Osteocyte (in vitro differentiated cells): ENCODE data around the gene CNOT6. TPM values are rescaled to one million over a fixed set of nuclear protein-coding genes. Genes with fewer than 3 reads are reported as not detected.

Source experiments
- DNase-seq: peaks from one replicate; pipeline ENCODE4 v3.0.0; 2021; ENCODE audit warnings: mixed read lengths; ENCODE audit not compliant: unreplicated experiment; ENCODE audit errors: extremely low spot score
- H3K27ac Mint-ChIP-seq: one replicate; pipeline ENCODE4 v1.8.0; 2021; ENCODE audit warnings: mild to moderate bottlenecking, mixed read lengths; ENCODE audit not compliant: unreplicated experiment
- H3K27me3 Mint-ChIP-seq: one replicate; pipeline ENCODE4 v1.8.0; 2021; ENCODE audit warnings: mixed read lengths; ENCODE audit not compliant: unreplicated experiment
- H3K36me3 Mint-ChIP-seq: one replicate; pipeline ENCODE4 v1.8.0; 2021; ENCODE audit warnings: mixed read lengths; ENCODE audit not compliant: unreplicated experiment
- H3K4me1 Mint-ChIP-seq: one replicate; pipeline ENCODE4 v1.8.0; 2021; ENCODE audit warnings: mixed read lengths; ENCODE audit not compliant: unreplicated experiment
- H3K4me3 Mint-ChIP-seq: one replicate; pipeline ENCODE4 v1.8.0; 2021; ENCODE audit warnings: mild to moderate bottlenecking, moderate library complexity, mixed read lengths; ENCODE audit not compliant: unreplicated experiment
- H3K9me3 Mint-ChIP-seq: one replicate; pipeline ENCODE4 v1.8.0; 2021; ENCODE audit warnings: mixed read lengths; ENCODE audit not compliant: unreplicated experiment
- CTCF ChIP-seq: fragments of 200-600 bp; sonication (generic); IDR thresholded peaks from 2 replicates; pipeline ENCODE4 v1.5.0; 2021; ENCODE audit warnings: antibody characterized with exemption, mild to moderate bottlenecking, moderate library complexity
- total RNA-seq: library from RNA; stranded (reverse); gene quantifications from 2 replicates; pipeline ENCODE4 v1.2.1, GENCODE V29; 2021

Gene CNOT6
- total RNA-seq, 1 donor from 2014 or later = 33.5 TPM

DNA sequence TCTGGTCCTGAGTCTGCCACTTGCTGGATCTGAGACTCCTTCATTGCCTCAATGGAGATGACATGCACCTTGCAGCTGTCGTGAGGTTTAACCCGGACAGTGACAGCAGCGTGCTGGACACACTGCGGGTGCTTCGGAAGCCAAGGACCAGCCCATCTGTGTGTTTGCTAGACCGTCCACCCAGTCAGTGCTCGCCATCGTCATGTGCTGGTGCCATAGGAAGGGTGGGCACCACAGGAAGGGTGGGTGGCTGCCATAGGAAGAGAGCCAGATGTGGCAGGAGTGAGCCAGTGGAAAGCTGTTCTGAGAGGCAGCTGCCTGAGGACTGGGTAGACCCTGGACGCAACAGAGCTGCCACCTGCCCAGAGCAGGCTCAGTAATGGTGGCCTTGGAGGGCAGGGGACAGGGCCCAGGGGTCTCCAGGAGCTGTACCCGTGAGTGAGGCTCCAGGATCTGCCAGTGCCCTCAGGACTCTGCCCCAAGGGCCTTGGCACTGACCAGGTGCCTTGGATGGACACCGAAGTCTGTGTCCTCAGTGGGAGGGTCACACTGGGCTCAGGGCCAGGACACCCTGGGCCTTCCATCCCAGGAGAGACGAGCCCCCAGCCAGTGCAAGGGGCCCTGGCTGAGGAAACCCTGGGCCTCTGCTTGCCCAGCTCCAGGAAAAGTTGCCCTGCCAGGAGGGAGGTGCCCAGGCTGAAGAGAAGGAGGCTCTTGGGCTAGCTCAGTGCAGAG, 133.4 kb downstream of the CNOT6 start:
- no peak for DNase-seq
- no peaks in the 10 kb centered on the region for H3K36me3 Mint-ChIP-seq
- H3K9me3 Mint-ChIP-seq = no peaks in the 10 kb centered on the region
- no peaks in the 10 kb centered on the region for H3K27me3 Mint-ChIP-seq
- TF ChIP-seq CTCF = no peak
- no peak overlapping the region for H3K4me3 Mint-ChIP-seq
- H3K27ac Mint-ChIP-seq = no peak overlapping the region
- H3K4me1 Mint-ChIP-seq = peaks cover 3% of the 10 kb centered on the region

Other genes with a start within 250 kb of the CNOT6 start
- gene MAPK9, start 202.3 kb upstream of the CNOT6 start, total RNA-seq = 30.0 and 31.8 TPM in 2 replicates
- gene GFPT2, start 141.0 kb upstream of the CNOT6 start, total RNA-seq = 70.7 and 80.0 TPM in 2 replicates
- not detected in 2 replicates for gene SCGB3A1, start 97.1 kb downstream of the CNOT6 start, total RNA-seq
- 0.51 TPM in 1 of 2 replicates, not detected in the other for gene FLT4, start 155.2 kb downstream of the CNOT6 start, total RNA-seq
- not detected in 2 replicates for gene OR2Y1, start 245.7 kb downstream of the CNOT6 start, total RNA-seq